Measurements from ENCODE around the gene PARS2.

The PARS2 gene

DNA sequence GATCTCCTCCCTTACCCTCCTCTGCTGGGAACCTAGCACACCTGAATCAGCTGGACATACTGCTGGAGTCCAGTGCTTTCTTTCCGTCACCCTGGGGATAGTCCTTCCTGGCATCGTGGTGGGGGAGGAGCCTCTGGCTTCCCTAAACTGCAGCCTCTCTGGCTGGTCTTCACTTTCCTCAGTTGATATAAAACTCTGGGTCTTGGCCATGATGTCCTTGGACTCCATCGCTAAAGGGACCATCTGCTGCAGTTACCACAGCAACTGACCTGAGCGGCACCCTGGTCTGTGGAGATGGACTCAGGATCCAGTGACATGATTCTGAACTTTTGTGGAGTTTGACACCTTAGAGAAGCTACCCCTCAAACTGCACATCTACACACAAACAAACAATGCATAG is 22.8 kb downstream of the PARS2 start:
- no peak for DNase-seq (ENCODE audit: extremely low read depth, low read depth)
- H3K4me3 ChIP-seq (replicated peaks; ENCODE audit: low read depth, low read length): no peak overlapping the region
- no peak for TF ChIP-seq CTCF (IDR thresholded peaks at IDR 0.05; ENCODE audit: low read depth, low read length, missing control alignments)

DNA sequence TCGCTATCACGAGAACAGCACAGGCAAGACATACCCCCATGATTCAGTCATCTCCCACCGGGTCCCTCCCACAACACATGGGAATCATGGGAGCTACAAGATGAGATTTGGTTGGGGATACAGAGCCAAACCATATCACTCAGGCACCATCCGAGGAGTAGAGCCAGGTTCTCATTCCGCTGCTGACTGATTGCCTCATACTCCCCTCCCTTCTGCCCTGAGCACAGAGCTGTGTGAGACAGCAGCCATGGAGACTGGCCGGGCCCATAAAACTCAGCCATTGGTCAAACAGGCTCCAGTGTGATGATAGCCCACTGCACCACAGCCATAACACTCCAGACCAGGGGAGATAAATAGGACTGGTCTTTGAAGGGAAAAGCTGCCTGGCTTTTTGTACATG is 26.1 kb downstream of the PARS2 start:
- DNase-seq (ENCODE audit: extremely low read depth, low read depth): no peak
- H3K4me3 ChIP-seq (replicated peaks; ENCODE audit: low read depth, low read length): no peak overlapping the region
- TF ChIP-seq CTCF (IDR thresholded peaks at IDR 0.05; ENCODE audit: low read depth, low read length, missing control alignments): no peak

- no peak overlapping the region for H3K4me3 ChIP-seq (replicated peaks; ENCODE audit: low read depth, low read length)
- no peak for TF ChIP-seq CTCF (IDR thresholded peaks at IDR 0.05; ENCODE audit: low read depth, low read length, missing control alignments)
- DNase-seq (ENCODE audit: extremely low read depth, low read depth): no peak
These were observed 27.6 kb downstream of the PARS2 start for GRCh38 chr1:54736685-54737084.

DNA sequence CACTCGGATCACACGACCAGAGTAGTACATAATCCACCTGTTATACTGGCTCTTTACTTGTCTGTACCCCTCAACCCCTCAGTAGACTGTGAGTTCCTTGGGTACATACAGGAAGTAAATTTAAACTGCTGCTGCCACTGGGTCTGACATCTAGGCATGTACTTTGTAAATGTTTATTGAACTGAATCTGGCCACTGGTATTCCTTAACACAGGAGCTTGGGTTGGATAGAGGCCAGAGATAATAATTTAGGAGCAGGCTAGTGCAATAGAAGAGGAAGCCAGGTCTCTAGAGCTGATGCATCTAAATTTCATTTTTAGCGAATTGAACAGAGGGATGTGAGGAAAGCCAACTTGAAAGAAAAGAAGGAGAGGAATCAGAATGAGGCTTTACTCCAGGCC is 36.3 kb downstream of the PARS2 start:
- H3K4me3 ChIP-seq (replicated peaks; ENCODE audit: low read depth, low read length): no peak overlapping the region
- no peak for TF ChIP-seq CTCF (IDR thresholded peaks at IDR 0.05; ENCODE audit: low read depth, low read length, missing control alignments)
- no peak for DNase-seq (ENCODE audit: extremely low read depth, low read depth)

GRCh38 chr1:54724771-54725170 is 39.6 kb downstream of the PARS2 start:
- no peak overlapping the region for H3K4me3 ChIP-seq (replicated peaks; ENCODE audit: low read depth, low read length)
- no peak for TF ChIP-seq CTCF (IDR thresholded peaks at IDR 0.05; ENCODE audit: low read depth, low read length, missing control alignments)

GRCh38 chr1:54723985-54724384 is 40.3 kb downstream of the PARS2 start:
- no peak for TF ChIP-seq CTCF (IDR thresholded peaks at IDR 0.05; ENCODE audit: low read depth, low read length, missing control alignments)
- no peak overlapping the region for H3K4me3 ChIP-seq (replicated peaks; ENCODE audit: low read depth, low read length)
- no peak for DNase-seq (ENCODE audit: extremely low read depth, low read depth)

More at GRCh38 chr1:54724771-54725170, 39.6 kb downstream of the PARS2 start:
- DNase-seq (ENCODE audit: extremely low read depth, low read depth): no peak

- no peak for DNase-seq (ENCODE audit: extremely low read depth, low read depth)
- no peak overlapping the region for H3K4me3 ChIP-seq (replicated peaks; ENCODE audit: low read depth, low read length)
- no peak for TF ChIP-seq CTCF (IDR thresholded peaks at IDR 0.05; ENCODE audit: low read depth, low read length, missing control alignments)
These were observed 42.6 kb downstream of the PARS2 start for GRCh38 chr1:54721719-54722118.

Measured in HFF-Myc (cell line).